Panc1 (cell line): Measurements from ENCODE around the gene CNTN5.

Source experiments
- POLR2AphosphoS5 ChIP-seq: IDR thresholded peaks from 2 replicates; pipeline ENCODE4 v1.6.1; 2012; ENCODE audit warnings: mild to moderate bottlenecking, low read depth, low read length, moderate library complexity
- SIN3A ChIP-seq: IDR thresholded peaks from 2 replicates; pipeline ENCODE4 v1.6.1; 2012; ENCODE audit warnings: low read depth, mild to moderate bottlenecking, low read length, moderate library complexity, borderline replicate concordance; ENCODE audit not compliant: insufficient read depth
- TF ChIP-seq, protein P1 (sequence below): fragments of 450-650 bp; IDR thresholded peaks from 2 replicates; pipeline ENCODE4 v1.5.1; 2017; ENCODE audit warnings: mild to moderate bottlenecking
- TF ChIP-seq, protein P2 (sequence below), 2 experiments: IDR thresholded peaks; 2 replicates each; pipeline ENCODE4 v1.6.1; 2011 to 2012; ENCODE audit warnings: low read depth in 2 of 2, control low read depth in 1 of 2, low read length in 1 of 2, mild to moderate bottlenecking in 1 of 2, moderate library complexity in 1 of 2; ENCODE audit not compliant: insufficient read depth in 1 of 2

GRCh38 chr11:99098258-99098657 lies 77.5 kb downstream of the CNTN5 start:
- TF ChIP-seq, protein P1, sequence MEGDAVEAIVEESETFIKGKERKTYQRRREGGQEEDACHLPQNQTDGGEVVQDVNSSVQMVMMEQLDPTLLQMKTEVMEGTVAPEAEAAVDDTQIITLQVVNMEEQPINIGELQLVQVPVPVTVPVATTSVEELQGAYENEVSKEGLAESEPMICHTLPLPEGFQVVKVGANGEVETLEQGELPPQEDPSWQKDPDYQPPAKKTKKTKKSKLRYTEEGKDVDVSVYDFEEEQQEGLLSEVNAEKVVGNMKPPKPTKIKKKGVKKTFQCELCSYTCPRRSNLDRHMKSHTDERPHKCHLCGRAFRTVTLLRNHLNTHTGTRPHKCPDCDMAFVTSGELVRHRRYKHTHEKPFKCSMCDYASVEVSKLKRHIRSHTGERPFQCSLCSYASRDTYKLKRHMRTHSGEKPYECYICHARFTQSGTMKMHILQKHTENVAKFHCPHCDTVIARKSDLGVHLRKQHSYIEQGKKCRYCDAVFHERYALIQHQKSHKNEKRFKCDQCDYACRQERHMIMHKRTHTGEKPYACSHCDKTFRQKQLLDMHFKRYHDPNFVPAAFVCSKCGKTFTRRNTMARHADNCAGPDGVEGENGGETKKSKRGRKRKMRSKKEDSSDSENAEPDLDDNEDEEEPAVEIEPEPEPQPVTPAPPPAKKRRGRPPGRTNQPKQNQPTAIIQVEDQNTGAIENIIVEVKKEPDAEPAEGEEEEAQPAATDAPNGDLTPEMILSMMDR: no peak
- TF ChIP-seq, protein P2, sequence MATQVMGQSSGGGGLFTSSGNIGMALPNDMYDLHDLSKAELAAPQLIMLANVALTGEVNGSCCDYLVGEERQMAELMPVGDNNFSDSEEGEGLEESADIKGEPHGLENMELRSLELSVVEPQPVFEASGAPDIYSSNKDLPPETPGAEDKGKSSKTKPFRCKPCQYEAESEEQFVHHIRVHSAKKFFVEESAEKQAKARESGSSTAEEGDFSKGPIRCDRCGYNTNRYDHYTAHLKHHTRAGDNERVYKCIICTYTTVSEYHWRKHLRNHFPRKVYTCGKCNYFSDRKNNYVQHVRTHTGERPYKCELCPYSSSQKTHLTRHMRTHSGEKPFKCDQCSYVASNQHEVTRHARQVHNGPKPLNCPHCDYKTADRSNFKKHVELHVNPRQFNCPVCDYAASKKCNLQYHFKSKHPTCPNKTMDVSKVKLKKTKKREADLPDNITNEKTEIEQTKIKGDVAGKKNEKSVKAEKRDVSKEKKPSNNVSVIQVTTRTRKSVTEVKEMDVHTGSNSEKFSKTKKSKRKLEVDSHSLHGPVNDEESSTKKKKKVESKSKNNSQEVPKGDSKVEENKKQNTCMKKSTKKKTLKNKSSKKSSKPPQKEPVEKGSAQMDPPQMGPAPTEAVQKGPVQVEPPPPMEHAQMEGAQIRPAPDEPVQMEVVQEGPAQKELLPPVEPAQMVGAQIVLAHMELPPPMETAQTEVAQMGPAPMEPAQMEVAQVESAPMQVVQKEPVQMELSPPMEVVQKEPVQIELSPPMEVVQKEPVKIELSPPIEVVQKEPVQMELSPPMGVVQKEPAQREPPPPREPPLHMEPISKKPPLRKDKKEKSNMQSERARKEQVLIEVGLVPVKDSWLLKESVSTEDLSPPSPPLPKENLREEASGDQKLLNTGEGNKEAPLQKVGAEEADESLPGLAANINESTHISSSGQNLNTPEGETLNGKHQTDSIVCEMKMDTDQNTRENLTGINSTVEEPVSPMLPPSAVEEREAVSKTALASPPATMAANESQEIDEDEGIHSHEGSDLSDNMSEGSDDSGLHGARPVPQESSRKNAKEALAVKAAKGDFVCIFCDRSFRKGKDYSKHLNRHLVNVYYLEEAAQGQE (IDR thresholded peaks at IDR 0.05; ENCODE audit: insufficient read depth in 1 of 2, low read depth in 2 of 2, low read length in 1 of 2): no peak
- TF ChIP-seq POLR2AphosphoS5 (no peak), SIN3A (no peak)
